PC-9 (cell line): ENCODE measurements around the gene MYO1B. TPM values are rescaled to one million over a fixed set of nuclear protein-coding genes. Genes with fewer than 3 reads are reported as not detected.

ENCODE experiments used
- BruUV-seq: library from RNA; stranded (reverse); fragments of 400-500 nt; replicated peaks from 2 replicates; lab custom pipeline; 2021; lab: Mats Ljungman, UMichigan
- CTCF ChIA-PET: fragments of 300-600 bp; sonication (Branson Sonifier 250); formaldehyde crosslinking; loops from one replicate; lab custom pipeline; 2022; ENCODE audit warnings: antibody characterized with exemption; lab: Charles Lee
- POLR2A ChIA-PET: fragments of 300-600 bp; sonication (Branson Sonifier 250); formaldehyde crosslinking; loops from one replicate; lab custom pipeline; 2022; ENCODE audit warnings: antibody characterized with exemption; ENCODE audit not compliant: unreplicated experiment; lab: Charles Lee
- DNase-seq, 2 experiments: peaks; one replicate each; pipeline versions ENCODE4 v3.0.0 to v3.0.0-alpha.2; 2015 to 2022; ENCODE audit warnings: mixed read lengths in 1 of 2
- H2AFZ ChIP-seq: fragments of 200-600 bp; sonication (generic); 2 replicates; pipeline ENCODE4 v1.8.1; 2017; ENCODE audit warnings: antibody characterized with exemption
- H3F3A ChIP-seq: fragments of 200-600 bp; sonication (generic); 2 replicates; pipeline ENCODE4 v1.8.1; 2017; ENCODE audit warnings: antibody characterized with exemption, mild to moderate bottlenecking, low read depth; ENCODE audit not compliant: insufficient read depth
- H3K27ac ChIP-seq: fragments of 200-600 bp; sonication (generic); 2 replicates; pipeline ENCODE4 v1.6.1; 2016; ENCODE audit warnings: mixed run types
- H3K27me3 ChIP-seq: fragments of 200-600 bp; sonication (generic); 2 replicates; pipeline ENCODE4 v1.6.1; 2016; ENCODE audit warnings: low read depth, mixed run types; ENCODE audit not compliant: insufficient read depth
- H3K36me3 ChIP-seq: fragments of 200-600 bp; sonication (generic); 2 replicates; pipeline ENCODE4 v1.6.1; 2016; ENCODE audit warnings: low read depth, mixed run types
- H3K4me1 ChIP-seq: fragments of 200-600 bp; sonication (generic); replicated peaks from 2 replicates; pipeline ENCODE4 v1.6.1; 2016; ENCODE audit warnings: mixed run types; ENCODE audit not compliant: insufficient read depth
- H3K4me2 ChIP-seq: fragments of 200-600 bp; sonication (generic); 2 replicates; pipeline ENCODE4 v1.6.1; 2017; ENCODE audit warnings: mixed run types
- H3K4me3 ChIP-seq: fragments of 200-600 bp; sonication (generic); 2 replicates; pipeline ENCODE4 v1.6.1; 2016; ENCODE audit warnings: mixed run types
- H3K79me2 ChIP-seq: fragments of 200-600 bp; sonication (generic); 2 replicates; pipeline ENCODE4 v1.6.1; 2017; ENCODE audit warnings: low read depth, mixed run types
- H3K9me2 ChIP-seq: fragments of 200-600 bp; sonication (generic); 2 replicates; pipeline ENCODE4 v1.8.1; 2017; ENCODE audit warnings: mild to moderate bottlenecking; ENCODE audit not compliant: insufficient read depth
- H3K9me3 ChIP-seq: fragments of 200-600 bp; sonication (generic); 2 replicates; pipeline ENCODE4 v1.8.1; 2016; ENCODE audit warnings: low read depth; ENCODE audit not compliant: insufficient read depth
- H4K20me1 ChIP-seq: fragments of 200-600 bp; sonication (generic); 2 replicates; pipeline ENCODE4 v1.8.1; 2017; ENCODE audit not compliant: insufficient read depth
- EZH2 ChIP-seq: fragments of 200-600 bp; sonication (generic); IDR thresholded peaks from 2 replicates; pipeline ENCODE4 v1.8.0; 2017; ENCODE audit warnings: antibody characterized with exemption, low read depth
- intact Hi-C: fragments of 100-400 bp; cut with micrococcal nuclease; formaldehyde crosslinking; loops from one replicate; pipeline ENCODE4 v1.10.0; 2022; ENCODE audit not compliant: unreplicated experiment
- total RNA-seq: library from RNA; stranded (reverse); gene quantifications from 2 replicates; pipeline ENCODE4 v1.2.3, GENCODE V29; 2021
- TF ChIP-seq, protein P1 (sequence below): fragments of 200-600 bp; sonication (generic); conservative IDR thresholded peaks from 2 replicates; pipeline ENCODE4 v1.6.1; 2017; ENCODE audit warnings: mixed run types, antibody characterized with exemption, mild to moderate bottlenecking, moderate library complexity

MYO1B gene
- total RNA-seq, 1 experiment from 2014 or later = 55.0 TPM

DNA sequence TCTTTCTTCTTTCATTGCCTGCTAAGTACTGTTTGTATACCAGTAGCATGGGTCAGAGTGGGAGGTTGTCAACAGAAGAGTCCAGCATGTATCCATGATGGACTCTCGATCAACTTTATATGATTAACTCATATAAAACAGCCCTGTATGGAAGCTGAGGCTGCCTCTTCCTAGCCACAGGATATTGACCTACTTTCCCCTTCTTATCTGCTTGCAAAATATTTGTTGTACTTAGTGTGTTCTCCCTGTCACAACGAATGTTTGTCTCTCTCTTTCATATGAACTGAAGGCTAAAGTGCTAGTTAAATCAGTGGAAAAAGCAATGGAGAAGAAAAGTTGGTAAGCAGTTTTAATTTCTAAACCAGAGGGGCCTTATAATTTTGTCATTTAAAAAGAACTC, 17.8 kb downstream of the MYO1B start:
- ChIA-PET CTCF (no interaction called here), POLR2A (no interaction called here)
- no peaks in the 10 kb centered on the region for H3K27me3 ChIP-seq
- H3K9me3 ChIP-seq = no peaks in the 10 kb centered on the region
- intact Hi-C loops = no loop called here
- H3K27ac ChIP-seq = no peak overlapping the region
- H4K20me1 ChIP-seq = no peaks in the 10 kb centered on the region; the same call in 1 of the 2 replicates
- no peaks in the 10 kb centered on the region for H3K4me1 ChIP-seq
- DNase-seq = no peak
- BruUV-seq = no TSS peak
- no peaks in the 10 kb centered on the region for H3F3A ChIP-seq
- no peak overlapping the region for H2AFZ ChIP-seq
- H3K4me3 ChIP-seq = no peak overlapping the region
- peaks cover 47% of the 10 kb centered on the region for H3K79me2 ChIP-seq
- H3K36me3 ChIP-seq = no peaks in the 10 kb centered on the region
- H3K9me2 ChIP-seq = no peaks in the 10 kb centered on the region
- H3K4me2 ChIP-seq = no peak overlapping the region
- TF ChIP-seq, protein P1, sequence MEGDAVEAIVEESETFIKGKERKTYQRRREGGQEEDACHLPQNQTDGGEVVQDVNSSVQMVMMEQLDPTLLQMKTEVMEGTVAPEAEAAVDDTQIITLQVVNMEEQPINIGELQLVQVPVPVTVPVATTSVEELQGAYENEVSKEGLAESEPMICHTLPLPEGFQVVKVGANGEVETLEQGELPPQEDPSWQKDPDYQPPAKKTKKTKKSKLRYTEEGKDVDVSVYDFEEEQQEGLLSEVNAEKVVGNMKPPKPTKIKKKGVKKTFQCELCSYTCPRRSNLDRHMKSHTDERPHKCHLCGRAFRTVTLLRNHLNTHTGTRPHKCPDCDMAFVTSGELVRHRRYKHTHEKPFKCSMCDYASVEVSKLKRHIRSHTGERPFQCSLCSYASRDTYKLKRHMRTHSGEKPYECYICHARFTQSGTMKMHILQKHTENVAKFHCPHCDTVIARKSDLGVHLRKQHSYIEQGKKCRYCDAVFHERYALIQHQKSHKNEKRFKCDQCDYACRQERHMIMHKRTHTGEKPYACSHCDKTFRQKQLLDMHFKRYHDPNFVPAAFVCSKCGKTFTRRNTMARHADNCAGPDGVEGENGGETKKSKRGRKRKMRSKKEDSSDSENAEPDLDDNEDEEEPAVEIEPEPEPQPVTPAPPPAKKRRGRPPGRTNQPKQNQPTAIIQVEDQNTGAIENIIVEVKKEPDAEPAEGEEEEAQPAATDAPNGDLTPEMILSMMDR = no peak
- TF ChIP-seq EZH2 = no peak

DNA sequence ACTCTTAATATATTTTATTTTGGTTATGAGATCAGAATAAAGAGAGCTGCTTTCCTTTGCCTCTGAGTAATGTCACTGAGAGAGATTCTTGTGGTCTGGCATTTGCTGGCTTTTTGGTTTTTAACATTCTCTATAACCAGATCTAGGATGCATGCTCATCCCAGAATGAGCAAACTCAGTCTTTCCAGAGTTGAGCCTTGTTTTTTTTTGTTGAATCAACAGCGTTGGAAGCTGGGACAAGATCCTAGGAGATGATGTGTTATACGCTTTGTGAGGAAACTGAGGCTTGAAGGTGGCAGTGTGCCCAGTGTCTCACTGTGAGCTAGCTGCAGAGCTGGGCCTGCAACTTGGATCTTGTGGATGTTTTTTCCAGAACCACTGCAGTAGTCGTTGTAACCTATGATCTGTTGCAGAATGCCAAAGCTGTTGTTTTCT, 19.5 kb downstream of the MYO1B start:
- no peak overlapping the region for H2AFZ ChIP-seq
- H4K20me1 ChIP-seq = no peaks in the 10 kb centered on the region; the same call in 1 of the 2 replicates
- no peak overlapping the region for H3K27ac ChIP-seq
- BruUV-seq = no TSS peak
- ChIA-PET POLR2A (interaction anchor here (0.7 kb wide), 1 partner anchor 69 kb away, joined by 3 read pairs; no protein-coding TSS in a partner anchor), CTCF (interaction anchor here (0.7 kb wide), 1 partner anchor 35 kb away, joined by 3 read pairs; no protein-coding TSS in a partner anchor)
- no peaks in the 10 kb centered on the region for H3K4me1 ChIP-seq
- TF ChIP-seq, protein P1 = no peak
- TF ChIP-seq EZH2 = no peak
- no peaks in the 10 kb centered on the region for H3K9me3 ChIP-seq
- H3K79me2 ChIP-seq = peaks cover 46% of the 10 kb centered on the region
- H3K36me3 ChIP-seq = no peaks in the 10 kb centered on the region
- no peak for DNase-seq
- H3K27me3 ChIP-seq = no peaks in the 10 kb centered on the region
- no peaks in the 10 kb centered on the region for H3F3A ChIP-seq
- H3K4me3 ChIP-seq = no peak overlapping the region
- intact Hi-C loops = no loop called here
- H3K4me2 ChIP-seq = no peak overlapping the region
- H3K9me2 ChIP-seq = no peaks in the 10 kb centered on the region

DNA sequence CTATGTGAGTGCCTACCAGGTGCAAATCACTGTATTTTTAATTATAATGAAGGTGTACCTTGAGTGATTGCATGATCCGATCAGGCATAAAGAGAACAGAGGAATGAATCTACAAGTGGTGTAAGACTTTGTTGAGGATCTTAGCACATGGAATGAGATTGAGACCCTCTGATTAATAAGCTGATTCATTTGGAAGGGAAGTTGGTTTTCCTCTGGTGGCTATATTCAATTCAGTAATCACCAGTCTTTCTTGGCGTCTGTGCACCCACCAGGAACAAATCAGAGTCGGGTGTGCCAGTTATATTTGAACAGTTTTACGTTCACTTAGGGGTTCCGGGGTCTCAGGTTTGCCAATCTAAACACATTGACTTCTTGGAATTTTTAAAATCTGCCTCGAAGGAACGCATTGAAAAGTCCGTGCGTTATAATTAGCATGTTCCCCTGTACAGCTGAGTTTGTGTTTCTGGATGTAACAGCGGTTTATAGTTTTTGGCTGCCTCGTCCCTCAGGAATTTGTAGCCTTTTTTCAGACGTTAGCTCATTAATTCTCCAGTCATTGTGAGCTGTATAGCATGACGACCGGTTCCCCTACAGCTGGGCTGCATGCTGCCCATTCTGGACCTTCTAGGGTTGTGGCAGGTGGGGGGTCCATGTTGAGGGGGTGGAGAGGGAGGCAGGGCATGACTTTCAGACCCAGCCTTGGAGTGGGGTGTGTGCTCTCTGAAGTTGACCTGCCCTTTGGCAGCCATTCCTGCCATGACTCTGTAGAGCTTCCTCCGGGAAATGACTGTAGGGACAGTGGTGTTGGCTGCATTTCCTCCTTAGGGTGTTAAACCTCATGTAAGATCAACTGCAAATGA, 20.3 kb downstream of the MYO1B start:
- Histone ChIP-seq H3K36me3 (no peaks in the 10 kb centered on the region), H3K27ac (no peak overlapping the region), H3K9me3 (no peaks in the 10 kb centered on the region), H4K20me1 (no peaks in the 10 kb centered on the region; the same call in 1 of the 2 replicates), H3F3A (no peaks in the 10 kb centered on the region), H3K4me3 (no peak overlapping the region), H2AFZ (no peak overlapping the region), H3K27me3 (no peaks in the 10 kb centered on the region), H3K4me2 (no peak overlapping the region), H3K79me2 (peaks cover 46% of the 10 kb centered on the region; the same call in 1 of the 2 replicates), H3K4me1 (no peaks in the 10 kb centered on the region), H3K9me2 (no peaks in the 10 kb centered on the region)
- DNase-seq = no peak
- POLR2A ChIA-PET = no interaction called here
- CTCF ChIA-PET = interaction anchor here (0.5 kb wide), 1 partner anchor 258 kb away, joined by 3 read pairs; no protein-coding TSS in a partner anchor
- TF ChIP-seq, protein P1 = no peak
- TF ChIP-seq EZH2 = no peak
- no TSS peak for BruUV-seq
- intact Hi-C loops = no loop called here
